ENCODE measurements around the gene ZFYVE28. TPM values are rescaled to one million over a fixed set of nuclear protein-coding genes. Genes with fewer than 3 reads are reported as not detected.

Gene ZFYVE28
- total RNA-seq, 1 donor from 2014 or later: 5.6 TPM

DNA sequence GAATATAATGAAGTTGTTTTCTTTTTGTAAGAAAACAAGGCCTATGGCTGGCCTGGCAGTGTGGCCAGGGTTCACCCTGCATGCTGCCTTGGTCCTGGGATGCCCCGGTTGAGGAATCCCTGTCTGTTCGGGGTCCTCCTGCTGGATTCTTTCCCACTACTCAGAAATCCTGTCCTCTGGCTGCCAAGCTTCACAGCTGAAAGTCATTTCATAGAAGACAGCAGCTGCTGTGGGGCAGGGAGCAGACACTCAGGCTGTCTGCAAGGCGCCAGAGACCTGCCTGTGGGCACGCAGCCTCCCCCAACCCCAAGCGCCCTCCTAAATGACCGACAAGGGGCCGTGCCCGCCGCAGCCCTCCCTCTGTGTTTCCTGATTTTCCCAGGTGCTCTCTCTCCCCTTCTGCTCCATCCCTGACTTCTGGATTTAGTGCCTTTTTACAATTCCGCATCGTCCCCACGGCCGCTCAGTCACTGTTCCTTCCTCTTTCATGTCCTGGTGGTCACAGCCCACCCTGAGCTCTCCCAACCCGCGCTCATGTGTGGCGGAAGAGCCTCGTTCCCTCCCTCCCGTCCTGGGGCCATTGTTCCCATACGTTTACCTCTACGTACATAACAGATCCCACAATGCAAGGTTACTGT, 27.5 kb downstream of the ZFYVE28 start:
- Histone ChIP-seq H3K27me3 (ENCODE audit: low read depth) (no peaks in the 10 kb centered on the region), H3K36me3 (no peaks in the 10 kb centered on the region), H3K4me1 (peaks cover 25% of the 10 kb centered on the region), H3K4me3 (no peak overlapping the region), H3K9me3 (replicated peaks) (no peaks in the 10 kb centered on the region), H3K27ac (replicated peaks) (no peak overlapping the region)
- no peak for DNase-seq
- TF ChIP-seq, protein P1, sequence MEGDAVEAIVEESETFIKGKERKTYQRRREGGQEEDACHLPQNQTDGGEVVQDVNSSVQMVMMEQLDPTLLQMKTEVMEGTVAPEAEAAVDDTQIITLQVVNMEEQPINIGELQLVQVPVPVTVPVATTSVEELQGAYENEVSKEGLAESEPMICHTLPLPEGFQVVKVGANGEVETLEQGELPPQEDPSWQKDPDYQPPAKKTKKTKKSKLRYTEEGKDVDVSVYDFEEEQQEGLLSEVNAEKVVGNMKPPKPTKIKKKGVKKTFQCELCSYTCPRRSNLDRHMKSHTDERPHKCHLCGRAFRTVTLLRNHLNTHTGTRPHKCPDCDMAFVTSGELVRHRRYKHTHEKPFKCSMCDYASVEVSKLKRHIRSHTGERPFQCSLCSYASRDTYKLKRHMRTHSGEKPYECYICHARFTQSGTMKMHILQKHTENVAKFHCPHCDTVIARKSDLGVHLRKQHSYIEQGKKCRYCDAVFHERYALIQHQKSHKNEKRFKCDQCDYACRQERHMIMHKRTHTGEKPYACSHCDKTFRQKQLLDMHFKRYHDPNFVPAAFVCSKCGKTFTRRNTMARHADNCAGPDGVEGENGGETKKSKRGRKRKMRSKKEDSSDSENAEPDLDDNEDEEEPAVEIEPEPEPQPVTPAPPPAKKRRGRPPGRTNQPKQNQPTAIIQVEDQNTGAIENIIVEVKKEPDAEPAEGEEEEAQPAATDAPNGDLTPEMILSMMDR (IDR thresholded peaks at IDR 0.05; ENCODE audit: borderline replicate concordance): no peak
- intact Hi-C loops (cut with micrococcal nuclease): no loop called here

DNA sequence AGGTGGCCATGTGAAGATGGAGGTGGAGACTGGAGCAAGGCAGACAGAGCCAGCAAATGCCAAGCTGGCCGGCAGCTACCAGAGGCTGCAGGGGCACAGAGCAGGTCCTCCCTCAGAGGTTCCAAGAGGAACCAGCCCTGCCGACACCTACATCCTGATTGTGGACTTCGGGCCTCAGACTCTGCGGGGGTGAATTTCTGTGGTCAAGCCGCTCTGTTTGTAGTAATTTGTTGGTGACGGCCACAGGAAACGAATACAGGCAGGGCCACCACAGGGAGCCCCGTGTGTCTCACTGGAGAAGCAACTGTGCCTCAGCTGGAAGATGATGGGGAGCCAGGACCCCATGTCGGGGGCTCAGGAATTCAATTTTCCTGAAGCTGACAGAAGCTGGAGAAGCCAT, 28.3 kb downstream of the ZFYVE28 start:
- H3K4me3 ChIP-seq: no peak overlapping the region
- intact Hi-C loops (cut with micrococcal nuclease): no loop called here
- H3K4me1 ChIP-seq: peaks cover 25% of the 10 kb centered on the region
- no peaks in the 10 kb centered on the region for H3K36me3 ChIP-seq
- DNase-seq: no peak
- H3K27ac ChIP-seq (replicated peaks): no peak overlapping the region
- H3K27me3 ChIP-seq (ENCODE audit: low read depth): no peaks in the 10 kb centered on the region
- H3K9me3 ChIP-seq (replicated peaks): no peaks in the 10 kb centered on the region
- TF ChIP-seq, protein P1 (IDR thresholded peaks at IDR 0.05; ENCODE audit: borderline replicate concordance): no peak

DNA sequence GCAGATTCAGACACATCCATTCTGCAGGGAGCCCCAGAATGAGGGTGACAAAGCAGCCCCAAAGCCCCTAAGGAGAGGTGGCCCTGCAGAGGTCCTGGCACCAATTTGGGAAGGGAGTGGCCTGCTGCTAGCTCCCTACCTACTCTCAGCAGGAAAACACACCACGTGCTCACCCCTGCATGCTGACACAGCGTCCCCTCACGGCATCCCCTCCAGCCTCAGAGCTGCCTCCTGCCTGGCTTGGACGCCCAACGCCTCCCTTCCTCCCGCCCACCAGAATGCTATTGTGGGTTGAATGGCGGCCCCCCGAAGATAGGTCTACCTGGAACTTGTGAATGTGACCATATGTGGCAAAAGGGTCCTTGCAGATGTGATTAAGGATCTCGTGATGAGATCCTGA, 28.8 kb downstream of the ZFYVE28 start:
- H3K27me3 ChIP-seq (ENCODE audit: low read depth): no peaks in the 10 kb centered on the region
- no peak overlapping the region for H3K27ac ChIP-seq (replicated peaks)
- H3K9me3 ChIP-seq (replicated peaks): no peaks in the 10 kb centered on the region
- DNase-seq: no peak
- TF ChIP-seq, protein P1 (IDR thresholded peaks at IDR 0.05; ENCODE audit: borderline replicate concordance): no peak
- H3K4me1 ChIP-seq: peaks cover 25% of the 10 kb centered on the region
- no peaks in the 10 kb centered on the region for H3K36me3 ChIP-seq
- H3K4me3 ChIP-seq: no peak overlapping the region
- intact Hi-C loops (cut with micrococcal nuclease): no loop called here

DNA sequence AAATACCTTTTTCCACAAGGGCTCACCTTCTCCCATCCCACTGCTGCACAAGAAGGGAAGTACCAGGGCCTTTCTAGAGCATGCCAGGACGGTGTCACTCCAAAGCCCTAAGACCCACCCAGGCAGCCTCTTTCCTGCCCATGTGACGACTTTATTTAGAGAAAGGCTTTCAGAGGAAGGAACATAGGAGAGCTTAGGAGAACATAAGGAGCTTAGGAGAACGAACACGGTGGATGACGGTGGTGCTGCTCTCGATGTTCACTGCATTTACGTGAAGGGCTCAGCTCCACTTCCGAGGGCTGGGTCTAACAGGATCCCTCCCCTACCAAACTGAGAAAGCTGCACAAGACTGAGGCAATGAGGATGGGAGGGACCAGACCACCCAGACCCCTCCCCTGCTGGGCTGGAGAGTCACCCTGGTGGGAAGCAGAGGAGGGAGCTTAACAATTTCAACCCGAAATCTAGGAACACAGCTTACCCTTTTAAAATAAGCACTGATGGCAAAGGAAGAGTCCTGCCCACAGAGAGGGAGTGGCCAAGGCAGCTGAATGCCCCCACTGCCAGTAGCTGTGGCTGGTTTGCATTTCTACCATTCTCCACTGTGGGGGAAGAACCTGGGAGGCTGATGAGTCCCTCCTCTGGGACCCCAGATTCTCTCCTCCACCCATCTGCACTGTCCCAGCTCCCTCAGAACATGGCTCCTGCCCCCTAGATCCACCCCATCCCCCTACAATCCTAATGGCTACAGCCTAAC, 29.8 kb downstream of the ZFYVE28 start:
- DNase-seq: no peak
- Histone ChIP-seq H3K27ac (replicated peaks) (no peak overlapping the region), H3K9me3 (replicated peaks) (no peaks in the 10 kb centered on the region), H3K27me3 (ENCODE audit: low read depth) (no peaks in the 10 kb centered on the region), H3K36me3 (no peaks in the 10 kb centered on the region), H3K4me3 (no peak overlapping the region), H3K4me1 (peaks cover 15% of the 10 kb centered on the region)
- intact Hi-C loops (cut with micrococcal nuclease): no loop called here
- TF ChIP-seq, protein P1 (IDR thresholded peaks at IDR 0.05; ENCODE audit: borderline replicate concordance): no peak

DNA sequence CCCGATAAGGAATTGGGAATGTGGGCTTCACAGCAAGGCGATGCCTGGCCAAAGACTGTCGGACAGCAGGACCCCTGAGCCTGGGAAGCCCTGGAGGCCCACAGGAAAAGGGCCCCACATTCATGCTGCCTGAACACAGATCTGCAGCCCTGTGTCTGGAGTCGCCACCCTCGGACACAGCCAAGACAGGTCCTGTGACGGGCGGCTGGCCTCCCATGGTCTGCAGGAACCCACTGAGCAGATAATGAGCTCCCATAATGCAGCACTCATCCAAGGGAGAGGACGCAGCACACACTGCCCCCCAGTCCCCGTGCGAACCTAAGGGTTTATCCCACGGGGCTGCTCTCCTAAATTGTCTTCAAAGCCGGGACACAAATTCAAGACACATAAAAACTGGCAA, 30.6 kb downstream of the ZFYVE28 start:
- TF ChIP-seq, protein P1 (IDR thresholded peaks at IDR 0.05; ENCODE audit: borderline replicate concordance): no peak
- peaks cover 10% of the 10 kb centered on the region for H3K4me1 ChIP-seq
- no peak overlapping the region for H3K27ac ChIP-seq (replicated peaks)
- H3K36me3 ChIP-seq: no peaks in the 10 kb centered on the region
- H3K4me3 ChIP-seq: no peak overlapping the region
- H3K9me3 ChIP-seq (replicated peaks): no peaks in the 10 kb centered on the region
- DNase-seq: no peak
- intact Hi-C loops (cut with micrococcal nuclease): no loop called here
- no peaks in the 10 kb centered on the region for H3K27me3 ChIP-seq (ENCODE audit: low read depth)
